ENCODE data around the gene MIEF2.
A peak's percentile ranks its signal among the peaks of the same experiment; 100 is the strongest.

The MIEF2 gene

GRCh38 chr17:18235743-18236256 lies 24.7 kb upstream of the MIEF2 start:
- DNase-seq, result no peak

GRCh38 chr17:18236494-18236893 lies 24.0 kb upstream of the MIEF2 start:
- no peak for DNase-seq

- DNase-seq, result no peak
Measured at GRCh38 chr17:18237461-18237860, 23.0 kb upstream of the MIEF2 start.

GRCh38 chr17:18238299-18238698 lies 22.2 kb upstream of the MIEF2 start:
- no peak for DNase-seq

- DNase-seq, result no peak
Measured at GRCh38 chr17:18240449-18240848, 20.0 kb upstream of the MIEF2 start.

GRCh38 chr17:18241229-18241871 lies 19.1 kb upstream of the MIEF2 start:
- DNase-seq, result no peak

GRCh38 chr17:18245038-18245776 lies 15.3 kb upstream of the MIEF2 start:
- DNase-seq, result no peak

- no peak for DNase-seq
Measured at GRCh38 chr17:18246109-18246725, 14.2 kb upstream of the MIEF2 start.

- DNase-seq, result no peak
Measured at GRCh38 chr17:18246880-18247612, 13.4 kb upstream of the MIEF2 start.

- no peak for DNase-seq
Measured at GRCh38 chr17:18247613-18248001, 12.9 kb upstream of the MIEF2 start.

- DNase-seq, result peak; percentile 58
Measured at GRCh38 chr17:18248300-18248731, 12.1 kb upstream of the MIEF2 start.

- no peak for DNase-seq
Measured at GRCh38 chr17:18248811-18249210, 11.7 kb upstream of the MIEF2 start.

GRCh38 chr17:18250259-18250658 lies 10.2 kb upstream of the MIEF2 start:
- DNase-seq, result no peak

GRCh38 chr17:18250708-18251107 lies 9.8 kb upstream of the MIEF2 start:
- no peak for DNase-seq

- DNase-seq, result no peak
Measured at GRCh38 chr17:18251204-18251603, 9.3 kb upstream of the MIEF2 start.

- DNase-seq, result no peak
Measured at GRCh38 chr17:18252160-18252559, 8.3 kb upstream of the MIEF2 start.

GRCh38 chr17:18253187-18253884 lies 7.1 kb upstream of the MIEF2 start:
- no peak for DNase-seq

GRCh38 chr17:18253947-18254821 lies 6.3 kb upstream of the MIEF2 start:
- no peak for DNase-seq

- DNase-seq, result no peak
Measured at GRCh38 chr17:18254888-18255649, 5.4 kb upstream of the MIEF2 start.

- DNase-seq, result no peak
Measured at GRCh38 chr17:18256351-18256750, 4.1 kb upstream of the MIEF2 start.

GRCh38 chr17:18256776-18257175 lies 3.7 kb upstream of the MIEF2 start:
- DNase-seq, result no peak

All from NCI-H1694 treated with DMSO at 0.1 percent for 48 hours (cell line).